WTC11 (cell line): Measurements from ENCODE around the gene C11orf58.

Experiments
- CTCF ChIP-seq: fragments of 200-600 bp; IDR thresholded peaks from 2 replicates; pipeline ENCODE4 v1.8.0; 2022; ENCODE audit warnings: antibody characterized with exemption
- MAX ChIP-seq: sonication (generic); formaldehyde crosslinking; IDR thresholded peaks from 2 replicates; pipeline ENCODE4 v1.8.0; 2022; ENCODE audit warnings: mild to moderate bottlenecking, missing genetic modification reagents

- TF ChIP-seq MAX (CRISPR knock-in tag) (no peak), CTCF (no peak)
These were observed 44.9 kb downstream of the C11orf58 start for GRCh38 chr11:16783321-16783801.
